Measurements from ENCODE around the gene ZBTB7C. TPM values are rescaled to one million over a fixed set of nuclear protein-coding genes. Genes with fewer than 3 reads are reported as not detected.

ZBTB7C gene
- total RNA-seq, 1 experiment from 2014 or later, result 0.33 TPM

DNA sequence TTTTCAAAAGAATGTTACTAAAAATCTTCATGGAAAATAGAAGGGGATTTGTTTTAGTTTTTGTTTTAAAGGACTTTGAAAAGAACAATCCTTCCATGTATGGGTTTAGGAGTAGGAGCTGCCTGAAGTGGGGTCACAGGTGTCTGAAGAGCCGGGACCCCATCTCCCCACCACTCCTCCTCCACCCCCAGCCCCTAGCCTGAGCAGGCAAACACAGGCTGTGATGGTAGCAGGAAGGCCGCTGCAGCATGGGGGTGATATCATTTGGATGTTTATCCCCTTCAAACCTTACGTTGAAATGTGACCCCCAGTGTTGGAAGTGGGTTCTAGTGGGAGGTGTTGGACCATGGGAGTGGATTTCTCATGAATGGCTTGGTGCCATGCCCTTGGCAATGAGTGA lies 93.0 kb downstream of the ZBTB7C start:
- Histone ChIP-seq H3K27ac (ENCODE audit: insufficient read length, low read depth, low read length) (no peak overlapping the region), H3K79me1 (ENCODE audit: insufficient read depth, low read depth, low read length, poor library complexity, severe bottlenecking) (no peaks in the 10 kb centered on the region), H2BK20ac (ENCODE audit: low read depth, low read length, poor library complexity, severe bottlenecking) (no peak overlapping the region), H4K8ac (replicated peaks; ENCODE audit: insufficient read length, low read depth, low read length) (no peak overlapping the region), H2BK15ac (ENCODE audit: low read depth, low read length) (no peak overlapping the region), H3K4me1 (ENCODE audit: insufficient read depth, low read length) (peaks cover 5% of the 10 kb centered on the region; the same call in 1 of the 2 replicates), H2BK12ac (ENCODE audit: insufficient read length, low read depth, low read length) (no peak overlapping the region), H4K5ac (ENCODE audit: insufficient read length, low read depth, low read length) (no peak overlapping the region), H3K4ac (ENCODE audit: low read depth, low read length) (no peak overlapping the region), H3K18ac (ENCODE audit: insufficient read length, low read depth, low read length) (no peak overlapping the region), H4K91ac (ENCODE audit: insufficient read length, low read depth, low read length) (no peak overlapping the region), H2BK120ac (ENCODE audit: low read depth, low read length, poor library complexity, severe bottlenecking) (no peak overlapping the region), H3K4me2 (ENCODE audit: insufficient read depth, insufficient read length, low read length) (no peak overlapping the region), H3K27me3 (ENCODE audit: insufficient read depth, low read length) (no peaks in the 10 kb centered on the region), H2BK5ac (ENCODE audit: insufficient read length, low read length) (no peak overlapping the region), H3K23me2 (ENCODE audit: insufficient read length, low read depth, low read length, poor library complexity, severe bottlenecking) (no peaks in the 10 kb centered on the region), H2AFZ (ENCODE audit: low read length) (no peak overlapping the region), H3K56ac (ENCODE audit: insufficient read length, low read depth, low read length) (no peak overlapping the region), H3K9me3 (ENCODE audit: control insufficient read depth, low read depth, low read length) (no peaks in the 10 kb centered on the region), H3K9ac (ENCODE audit: extremely low read depth, insufficient read length, low read length) (no peak overlapping the region), H3K23ac (ENCODE audit: insufficient read length, low read depth, low read length) (no peak overlapping the region), H3K14ac (ENCODE audit: insufficient read depth, low read length) (no peak overlapping the region), H3T11ph (ENCODE audit: low read length) (no peak overlapping the region), H3K79me2 (ENCODE audit: insufficient read depth, low read length) (no peaks in the 10 kb centered on the region), H4K20me1 (ENCODE audit: control insufficient read depth, insufficient read depth, insufficient read length) (no peaks in the 10 kb centered on the region), H2AK5ac (ENCODE audit: insufficient read length, low read length) (no peak overlapping the region)
- H3K4me3 Mint-ChIP-seq, result no peak overlapping the region
- peaks cover 9% of the 10 kb centered on the region for H3K27me3 Mint-ChIP-seq (ENCODE audit: low read depth)
- peaks cover 35 to 46% of the 10 kb centered on the region in 2 experiments for H3K4me1 Mint-ChIP-seq
- WGBS (ENCODE audit: extremely low coverage, insufficient read length, low lambda C conversion rate), result no CpG with 5 or more reads among the region's 3 CpGs
- no peak overlapping the region; a peak in 1 of 7 replicates for H3K27ac Mint-ChIP-seq
- DNase-seq, result no peak
- no peaks in the 10 kb centered on the region for H3K36me3 Mint-ChIP-seq (ENCODE audit: insufficient read depth in 1 of 3, low read depth in 3 of 3)
- H3K9me3 Mint-ChIP-seq, result no peaks in the 10 kb centered on the region; a peak in 1 of 5 replicates
- TF ChIP-seq, protein P1, sequence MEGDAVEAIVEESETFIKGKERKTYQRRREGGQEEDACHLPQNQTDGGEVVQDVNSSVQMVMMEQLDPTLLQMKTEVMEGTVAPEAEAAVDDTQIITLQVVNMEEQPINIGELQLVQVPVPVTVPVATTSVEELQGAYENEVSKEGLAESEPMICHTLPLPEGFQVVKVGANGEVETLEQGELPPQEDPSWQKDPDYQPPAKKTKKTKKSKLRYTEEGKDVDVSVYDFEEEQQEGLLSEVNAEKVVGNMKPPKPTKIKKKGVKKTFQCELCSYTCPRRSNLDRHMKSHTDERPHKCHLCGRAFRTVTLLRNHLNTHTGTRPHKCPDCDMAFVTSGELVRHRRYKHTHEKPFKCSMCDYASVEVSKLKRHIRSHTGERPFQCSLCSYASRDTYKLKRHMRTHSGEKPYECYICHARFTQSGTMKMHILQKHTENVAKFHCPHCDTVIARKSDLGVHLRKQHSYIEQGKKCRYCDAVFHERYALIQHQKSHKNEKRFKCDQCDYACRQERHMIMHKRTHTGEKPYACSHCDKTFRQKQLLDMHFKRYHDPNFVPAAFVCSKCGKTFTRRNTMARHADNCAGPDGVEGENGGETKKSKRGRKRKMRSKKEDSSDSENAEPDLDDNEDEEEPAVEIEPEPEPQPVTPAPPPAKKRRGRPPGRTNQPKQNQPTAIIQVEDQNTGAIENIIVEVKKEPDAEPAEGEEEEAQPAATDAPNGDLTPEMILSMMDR (conservative IDR thresholded peaks at IDR 0.05), result no peak

All from H9 (cell line).